ENCODE measurements around the gene COMP.

- TF ChIP-seq E2F1 (CRISPR knock-in tag; IDR thresholded peaks at IDR 0.05) (no peak), CTCF (IDR thresholded peaks at IDR 0.05) (no peak), TEAD1 (CRISPR knock-in tag; IDR thresholded peaks at IDR 0.05) (no peak), FOXP4 (CRISPR knock-in tag; IDR thresholded peaks at IDR 0.05) (no peak), TEAD4 (CRISPR knock-in tag; IDR thresholded peaks at IDR 0.05) (no peak)
Measured at GRCh38 chr19:18765224-18765623, 25.9 kb downstream of the COMP start.

All from WTC11 (cell line).